Neural cell (in vitro differentiated cells): ENCODE results near the gene RPS6KA5.

Experiments used
- MXI1 ChIP-seq: fragments of 450-650 bp; conservative IDR thresholded peaks from 2 replicates; pipeline ENCODE4 v1.6.1; 2014; ENCODE audit warnings: antibody characterized with exemption, mild to moderate bottlenecking; ENCODE audit not compliant: poor library complexity, severe bottlenecking
- REST ChIP-seq: IDR thresholded peaks from 2 replicates; pipeline ENCODE4 v1.6.1; 2012; ENCODE audit warnings: borderline replicate concordance
- TF ChIP-seq, protein P1 (sequence below): fragments of 450-650 bp; IDR thresholded peaks from 2 replicates; pipeline ENCODE4 v1.5.1; 2014; ENCODE audit warnings: antibody characterized with exemption, mild to moderate bottlenecking, moderate library complexity; ENCODE audit not compliant: poor library complexity, severe bottlenecking

GRCh38 chr14:91070572-91070971 is 10.1 kb upstream of the RPS6KA5 start:
- TF ChIP-seq, protein P1, sequence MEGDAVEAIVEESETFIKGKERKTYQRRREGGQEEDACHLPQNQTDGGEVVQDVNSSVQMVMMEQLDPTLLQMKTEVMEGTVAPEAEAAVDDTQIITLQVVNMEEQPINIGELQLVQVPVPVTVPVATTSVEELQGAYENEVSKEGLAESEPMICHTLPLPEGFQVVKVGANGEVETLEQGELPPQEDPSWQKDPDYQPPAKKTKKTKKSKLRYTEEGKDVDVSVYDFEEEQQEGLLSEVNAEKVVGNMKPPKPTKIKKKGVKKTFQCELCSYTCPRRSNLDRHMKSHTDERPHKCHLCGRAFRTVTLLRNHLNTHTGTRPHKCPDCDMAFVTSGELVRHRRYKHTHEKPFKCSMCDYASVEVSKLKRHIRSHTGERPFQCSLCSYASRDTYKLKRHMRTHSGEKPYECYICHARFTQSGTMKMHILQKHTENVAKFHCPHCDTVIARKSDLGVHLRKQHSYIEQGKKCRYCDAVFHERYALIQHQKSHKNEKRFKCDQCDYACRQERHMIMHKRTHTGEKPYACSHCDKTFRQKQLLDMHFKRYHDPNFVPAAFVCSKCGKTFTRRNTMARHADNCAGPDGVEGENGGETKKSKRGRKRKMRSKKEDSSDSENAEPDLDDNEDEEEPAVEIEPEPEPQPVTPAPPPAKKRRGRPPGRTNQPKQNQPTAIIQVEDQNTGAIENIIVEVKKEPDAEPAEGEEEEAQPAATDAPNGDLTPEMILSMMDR, result no peak
- TF ChIP-seq MXI1 (no peak), REST (no peak)
